ENCODE data around the gene LZTS2.

DNA sequence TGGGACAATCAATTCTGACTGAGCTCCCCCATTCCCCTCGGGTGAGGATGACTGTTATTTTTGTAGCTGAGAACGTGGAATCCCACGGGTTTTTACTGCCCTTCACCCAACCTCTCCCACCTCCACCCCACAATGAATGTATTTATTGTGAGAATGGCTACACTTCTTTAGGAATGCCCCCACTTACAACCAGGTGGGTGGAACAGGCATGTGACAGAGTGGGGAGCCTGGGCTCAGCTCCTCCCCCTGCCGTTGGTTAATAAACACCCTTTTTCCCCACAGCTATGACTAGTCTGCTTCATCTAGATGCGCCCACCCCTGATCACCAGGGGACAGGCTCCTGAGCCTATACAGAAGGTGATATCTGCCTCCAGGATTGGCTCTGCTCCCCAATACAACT is 14.3 kb upstream of the LZTS2 start:
- TF ChIP-seq PATZ1 (CRISPR knock-in tag; IDR thresholded peaks at IDR 0.05; ENCODE audit: borderline replicate concordance) (no peak), TCF4 (CRISPR knock-in tag; IDR thresholded peaks at IDR 0.05; ENCODE audit: borderline replicate concordance) (no peak), ZC3H10 (CRISPR knock-in tag; IDR thresholded peaks at IDR 0.05) (no peak), ZFP3 (CRISPR knock-in tag; IDR thresholded peaks at IDR 0.05) (no peak), OSR1 (CRISPR knock-in tag; IDR thresholded peaks at IDR 0.05) (no peak), ZNF8 (CRISPR knock-in tag; IDR thresholded peaks at IDR 0.05) (no peak), ZNF565 (CRISPR knock-in tag; conservative IDR thresholded peaks at IDR 0.05; ENCODE audit: low read depth) (no peak), ZFP30 (CRISPR knock-in tag; IDR thresholded peaks at IDR 0.05) (no peak)

Data from SK-N-SH treated with all-trans-retinoic acid at 6 μM for 48 hours (cell line).